ENCODE data around the gene ZNF695. TPM values are rescaled to one million over a fixed set of nuclear protein-coding genes. Genes with fewer than 3 reads are reported as not detected.

The ZNF695 gene
- total and polyA plus RNA-seq, 2 of the 13 experiments (the other 11 are each of a cell fraction or from before 2014, with no cell fraction given), result 2.9 to 11.6 TPM

DNA sequence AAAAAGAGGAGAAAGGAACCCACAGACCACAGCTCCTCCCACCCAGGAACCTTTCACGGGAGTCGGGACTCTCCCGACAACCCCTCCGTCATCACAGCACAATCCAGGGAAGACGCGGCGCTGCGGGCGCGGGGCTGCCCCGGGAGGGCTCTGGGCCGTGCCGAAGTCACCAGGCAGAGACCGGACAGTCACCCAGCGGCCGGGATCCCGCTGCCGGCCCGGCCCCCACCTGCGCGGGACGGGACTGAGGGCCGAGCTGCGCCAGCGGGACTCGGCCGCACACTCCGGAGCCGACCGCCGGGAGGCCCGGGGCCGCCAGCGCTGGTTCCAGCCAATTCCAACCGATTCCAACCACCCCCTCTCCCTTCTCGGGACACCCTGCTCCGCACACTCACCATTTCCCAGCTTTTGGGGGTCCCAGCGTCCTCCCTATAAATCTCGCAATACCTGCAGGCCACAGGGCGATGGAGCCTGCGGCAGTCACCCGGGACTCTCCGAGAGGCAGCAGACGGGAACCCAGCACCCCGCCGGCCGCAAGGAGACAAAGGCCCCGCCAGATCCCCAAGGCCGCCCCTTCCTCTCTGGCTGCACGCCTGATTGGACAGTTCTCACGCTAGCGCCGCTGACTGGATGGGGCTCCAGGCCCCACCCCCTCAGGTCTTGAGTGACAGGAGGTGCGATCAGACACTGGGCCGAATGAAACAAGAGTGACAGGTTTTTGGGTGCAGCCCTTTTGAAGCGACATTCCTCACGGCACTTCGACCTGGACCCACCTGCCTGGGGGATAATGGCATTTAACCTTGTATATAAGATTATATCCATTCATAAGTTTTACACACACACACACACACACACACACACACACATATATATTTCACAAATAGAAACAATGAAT is at the start of gene ZNF695 (continued):
- TF ChIP-seq, protein P1, sequence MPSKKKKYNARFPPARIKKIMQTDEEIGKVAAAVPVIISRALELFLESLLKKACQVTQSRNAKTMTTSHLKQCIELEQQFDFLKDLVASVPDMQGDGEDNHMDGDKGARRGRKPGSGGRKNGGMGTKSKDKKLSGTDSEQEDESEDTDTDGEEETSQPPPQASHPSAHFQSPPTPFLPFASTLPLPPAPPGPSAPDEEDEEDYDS (CRISPR knock-in tag; IDR thresholded peaks at IDR 0.05), result peak; percentile 62
- TF ChIP-seq, protein P2, sequence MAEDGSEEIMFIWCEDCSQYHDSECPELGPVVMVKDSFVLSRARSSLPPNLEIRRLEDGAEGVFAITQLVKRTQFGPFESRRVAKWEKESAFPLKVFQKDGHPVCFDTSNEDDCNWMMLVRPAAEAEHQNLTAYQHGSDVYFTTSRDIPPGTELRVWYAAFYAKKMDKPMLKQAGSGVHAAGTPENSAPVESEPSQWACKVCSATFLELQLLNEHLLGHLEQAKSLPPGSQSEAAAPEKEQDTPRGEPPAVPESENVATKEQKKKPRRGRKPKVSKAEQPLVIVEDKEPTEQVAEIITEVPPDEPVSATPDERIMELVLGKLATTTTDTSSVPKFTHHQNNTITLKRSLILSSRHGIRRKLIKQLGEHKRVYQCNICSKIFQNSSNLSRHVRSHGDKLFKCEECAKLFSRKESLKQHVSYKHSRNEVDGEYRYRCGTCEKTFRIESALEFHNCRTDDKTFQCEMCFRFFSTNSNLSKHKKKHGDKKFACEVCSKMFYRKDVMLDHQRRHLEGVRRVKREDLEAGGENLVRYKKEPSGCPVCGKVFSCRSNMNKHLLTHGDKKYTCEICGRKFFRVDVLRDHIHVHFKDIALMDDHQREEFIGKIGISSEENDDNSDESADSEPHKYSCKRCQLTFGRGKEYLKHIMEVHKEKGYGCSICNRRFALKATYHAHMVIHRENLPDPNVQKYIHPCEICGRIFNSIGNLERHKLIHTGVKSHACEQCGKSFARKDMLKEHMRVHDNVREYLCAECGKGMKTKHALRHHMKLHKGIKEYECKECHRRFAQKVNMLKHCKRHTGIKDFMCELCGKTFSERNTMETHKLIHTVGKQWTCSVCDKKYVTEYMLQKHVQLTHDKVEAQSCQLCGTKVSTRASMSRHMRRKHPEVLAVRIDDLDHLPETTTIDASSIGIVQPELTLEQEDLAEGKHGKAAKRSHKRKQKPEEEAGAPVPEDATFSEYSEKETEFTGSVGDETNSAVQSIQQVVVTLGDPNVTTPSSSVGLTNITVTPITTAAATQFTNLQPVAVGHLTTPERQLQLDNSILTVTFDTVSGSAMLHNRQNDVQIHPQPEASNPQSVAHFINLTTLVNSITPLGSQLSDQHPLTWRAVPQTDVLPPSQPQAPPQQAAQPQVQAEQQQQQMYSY (CRISPR knock-in tag; IDR thresholded peaks at IDR 0.05), result no peak
- TF ChIP-seq TOPORS (CRISPR knock-in tag; IDR thresholded peaks at IDR 0.05), result 0 out of 2 replicates have a peak, but pooled peaks have one; percentile 37
- TF ChIP-seq CREM (IDR thresholded peaks at IDR 0.05), result peak; percentile 31; the same call in 1 of the 2 replicates
- no peak for TF ChIP-seq CREM (CRISPR knock-in tag; IDR thresholded peaks at IDR 0.05)
- no peak for TF ChIP-seq ZNF296 (CRISPR knock-in tag; conservative IDR thresholded peaks at IDR 0.05)
- peak; percentile 87 for TF ChIP-seq ASH2L (IDR thresholded peaks at IDR 0.05; ENCODE audit: insufficient read length, low read depth, low read length)
- TF ChIP-seq XRCC5 (optimal IDR thresholded peaks at IDR 0.05; ENCODE audit: low read length), result peak; percentile 62
- peak; percentile 58; the same call in 1 of the 2 replicates for TF ChIP-seq BORCS8-MEF2B (CRISPR knock-in tag; IDR thresholded peaks at IDR 0.05)
- 0 out of 2 replicates have a peak, but pooled peaks have one; percentile 59 for TF ChIP-seq NFKB2 (CRISPR knock-in tag; IDR thresholded peaks at IDR 0.05; ENCODE audit: borderline replicate concordance)
- TF ChIP-seq, protein P3, sequence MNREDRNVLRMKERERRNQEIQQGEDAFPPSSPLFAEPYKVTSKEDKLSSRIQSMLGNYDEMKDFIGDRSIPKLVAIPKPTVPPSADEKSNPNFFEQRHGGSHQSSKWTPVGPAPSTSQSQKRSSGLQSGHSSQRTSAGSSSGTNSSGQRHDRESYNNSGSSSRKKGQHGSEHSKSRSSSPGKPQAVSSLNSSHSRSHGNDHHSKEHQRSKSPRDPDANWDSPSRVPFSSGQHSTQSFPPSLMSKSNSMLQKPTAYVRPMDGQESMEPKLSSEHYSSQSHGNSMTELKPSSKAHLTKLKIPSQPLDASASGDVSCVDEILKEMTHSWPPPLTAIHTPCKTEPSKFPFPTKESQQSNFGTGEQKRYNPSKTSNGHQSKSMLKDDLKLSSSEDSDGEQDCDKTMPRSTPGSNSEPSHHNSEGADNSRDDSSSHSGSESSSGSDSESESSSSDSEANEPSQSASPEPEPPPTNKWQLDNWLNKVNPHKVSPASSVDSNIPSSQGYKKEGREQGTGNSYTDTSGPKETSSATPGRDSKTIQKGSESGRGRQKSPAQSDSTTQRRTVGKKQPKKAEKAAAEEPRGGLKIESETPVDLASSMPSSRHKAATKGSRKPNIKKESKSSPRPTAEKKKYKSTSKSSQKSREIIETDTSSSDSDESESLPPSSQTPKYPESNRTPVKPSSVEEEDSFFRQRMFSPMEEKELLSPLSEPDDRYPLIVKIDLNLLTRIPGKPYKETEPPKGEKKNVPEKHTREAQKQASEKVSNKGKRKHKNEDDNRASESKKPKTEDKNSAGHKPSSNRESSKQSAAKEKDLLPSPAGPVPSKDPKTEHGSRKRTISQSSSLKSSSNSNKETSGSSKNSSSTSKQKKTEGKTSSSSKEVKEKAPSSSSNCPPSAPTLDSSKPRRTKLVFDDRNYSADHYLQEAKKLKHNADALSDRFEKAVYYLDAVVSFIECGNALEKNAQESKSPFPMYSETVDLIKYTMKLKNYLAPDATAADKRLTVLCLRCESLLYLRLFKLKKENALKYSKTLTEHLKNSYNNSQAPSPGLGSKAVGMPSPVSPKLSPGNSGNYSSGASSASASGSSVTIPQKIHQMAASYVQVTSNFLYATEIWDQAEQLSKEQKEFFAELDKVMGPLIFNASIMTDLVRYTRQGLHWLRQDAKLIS (CRISPR knock-in tag; IDR thresholded peaks at IDR 0.05), result no peak
- TF ChIP-seq ZNF772 (CRISPR knock-in tag; IDR thresholded peaks at IDR 0.05), result peak; percentile 66; the same call in 1 of the 2 replicates
- TF ChIP-seq MEIS2 (CRISPR knock-in tag; IDR thresholded peaks at IDR 0.05), result 0 out of 2 replicates have a peak, but pooled peaks have one; percentile 57
- no peak for TF ChIP-seq KAT2B (IDR thresholded peaks at IDR 0.05; ENCODE audit: borderline replicate concordance, low read depth, low read length)
- TF ChIP-seq RBM39 (IDR thresholded peaks at IDR 0.05; ENCODE audit: low read depth, low read length, poor library complexity, severe bottlenecking), result peak; percentile 53
- 0 out of 2 replicates have a peak, but pooled peaks have one; percentile 24 for TF ChIP-seq CHD2 (IDR thresholded peaks at IDR 0.05; ENCODE audit: low read depth, low read length)
- peak; percentile 75; the same call in 1 of the 2 replicates for TF ChIP-seq SNAPC2 (CRISPR knock-in tag; IDR thresholded peaks at IDR 0.05)
- TF ChIP-seq, protein P4, sequence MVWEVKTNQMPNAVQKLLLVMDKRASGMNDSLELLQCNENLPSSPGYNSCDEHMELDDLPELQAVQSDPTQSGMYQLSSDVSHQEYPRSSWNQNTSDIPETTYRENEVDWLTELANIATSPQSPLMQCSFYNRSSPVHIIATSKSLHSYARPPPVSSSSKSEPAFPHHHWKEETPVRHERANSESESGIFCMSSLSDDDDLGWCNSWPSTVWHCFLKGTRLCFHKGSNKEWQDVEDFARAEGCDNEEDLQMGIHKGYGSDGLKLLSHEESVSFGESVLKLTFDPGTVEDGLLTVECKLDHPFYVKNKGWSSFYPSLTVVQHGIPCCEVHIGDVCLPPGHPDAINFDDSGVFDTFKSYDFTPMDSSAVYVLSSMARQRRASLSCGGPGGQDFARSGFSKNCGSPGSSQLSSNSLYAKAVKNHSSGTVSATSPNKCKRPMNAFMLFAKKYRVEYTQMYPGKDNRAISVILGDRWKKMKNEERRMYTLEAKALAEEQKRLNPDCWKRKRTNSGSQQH (CRISPR knock-in tag; IDR thresholded peaks at IDR 0.05; ENCODE audit: low read depth), result peak; percentile 90
- TF ChIP-seq GFI1 (CRISPR knock-in tag; IDR thresholded peaks at IDR 0.05; ENCODE audit: borderline replicate concordance), result peak; percentile 39; the same call in 1 of the 2 replicates

All from HepG2 (cell line).